GM18907 (cell line): ENCODE measurements around the gene NUP188.

Experiments
- ATAC-seq: cut with Tn5 transposase; IDR thresholded peaks from one replicate; pipeline ENCODE4 v1.9.1; 2021; ENCODE audit warnings: mild to moderate bottlenecking, moderate library complexity; ENCODE audit not compliant: unreplicated experiment

NUP188 gene, protein sequence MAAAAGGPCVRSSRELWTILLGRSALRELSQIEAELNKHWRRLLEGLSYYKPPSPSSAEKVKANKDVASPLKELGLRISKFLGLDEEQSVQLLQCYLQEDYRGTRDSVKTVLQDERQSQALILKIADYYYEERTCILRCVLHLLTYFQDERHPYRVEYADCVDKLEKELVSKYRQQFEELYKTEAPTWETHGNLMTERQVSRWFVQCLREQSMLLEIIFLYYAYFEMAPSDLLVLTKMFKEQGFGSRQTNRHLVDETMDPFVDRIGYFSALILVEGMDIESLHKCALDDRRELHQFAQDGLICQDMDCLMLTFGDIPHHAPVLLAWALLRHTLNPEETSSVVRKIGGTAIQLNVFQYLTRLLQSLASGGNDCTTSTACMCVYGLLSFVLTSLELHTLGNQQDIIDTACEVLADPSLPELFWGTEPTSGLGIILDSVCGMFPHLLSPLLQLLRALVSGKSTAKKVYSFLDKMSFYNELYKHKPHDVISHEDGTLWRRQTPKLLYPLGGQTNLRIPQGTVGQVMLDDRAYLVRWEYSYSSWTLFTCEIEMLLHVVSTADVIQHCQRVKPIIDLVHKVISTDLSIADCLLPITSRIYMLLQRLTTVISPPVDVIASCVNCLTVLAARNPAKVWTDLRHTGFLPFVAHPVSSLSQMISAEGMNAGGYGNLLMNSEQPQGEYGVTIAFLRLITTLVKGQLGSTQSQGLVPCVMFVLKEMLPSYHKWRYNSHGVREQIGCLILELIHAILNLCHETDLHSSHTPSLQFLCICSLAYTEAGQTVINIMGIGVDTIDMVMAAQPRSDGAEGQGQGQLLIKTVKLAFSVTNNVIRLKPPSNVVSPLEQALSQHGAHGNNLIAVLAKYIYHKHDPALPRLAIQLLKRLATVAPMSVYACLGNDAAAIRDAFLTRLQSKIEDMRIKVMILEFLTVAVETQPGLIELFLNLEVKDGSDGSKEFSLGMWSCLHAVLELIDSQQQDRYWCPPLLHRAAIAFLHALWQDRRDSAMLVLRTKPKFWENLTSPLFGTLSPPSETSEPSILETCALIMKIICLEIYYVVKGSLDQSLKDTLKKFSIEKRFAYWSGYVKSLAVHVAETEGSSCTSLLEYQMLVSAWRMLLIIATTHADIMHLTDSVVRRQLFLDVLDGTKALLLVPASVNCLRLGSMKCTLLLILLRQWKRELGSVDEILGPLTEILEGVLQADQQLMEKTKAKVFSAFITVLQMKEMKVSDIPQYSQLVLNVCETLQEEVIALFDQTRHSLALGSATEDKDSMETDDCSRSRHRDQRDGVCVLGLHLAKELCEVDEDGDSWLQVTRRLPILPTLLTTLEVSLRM (N-terminal part only)

DNA sequence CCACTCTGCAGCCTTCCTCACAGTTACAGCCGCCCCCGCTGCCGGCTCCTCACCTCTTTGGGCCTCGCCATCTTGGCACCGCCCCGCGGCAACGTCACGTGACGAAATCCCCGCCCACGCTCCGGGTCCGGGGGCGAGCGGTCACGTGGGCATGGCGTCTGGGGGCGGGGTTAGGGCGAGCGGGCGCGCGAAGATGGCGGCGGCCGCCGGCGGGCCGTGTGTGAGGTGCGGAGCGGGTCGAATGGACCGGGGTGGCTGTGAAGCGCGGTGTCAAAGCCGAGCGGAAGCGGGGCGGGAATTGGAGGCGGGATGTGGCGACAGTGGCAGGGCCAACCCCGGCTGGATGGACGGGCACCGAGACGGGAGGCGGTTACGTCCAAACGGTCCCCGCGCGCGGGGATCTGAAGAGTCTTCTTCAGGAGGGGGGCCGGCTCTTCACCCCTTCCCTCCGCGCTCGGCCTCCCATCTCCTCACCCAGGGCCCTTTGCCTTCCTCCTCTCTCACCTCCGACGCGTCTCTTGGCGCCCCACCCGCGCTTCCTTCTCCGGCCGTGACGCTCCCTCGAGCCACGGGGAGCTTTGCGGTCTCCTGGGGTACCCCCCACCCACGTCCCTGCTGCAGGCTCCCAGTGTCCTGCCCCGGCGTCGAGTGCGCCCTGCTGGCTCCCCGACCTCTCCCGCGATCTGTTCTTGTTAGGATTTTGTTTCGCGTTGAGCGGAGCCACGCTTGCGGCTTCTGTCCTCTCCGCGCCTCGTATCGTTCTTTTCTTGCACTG is at the start of gene NUP188, which contains the start of gene DOLK:
Gene NUP188, plus strand, starts transcription at position 173 of the 775 bp plus-strand sequence. Its CDS starts 21 bp downstream, at position 194.
Gene DOLK, minus strand, starts transcription at position 77 of the 775 bp plus-strand sequence. CDS start 300 bp downstream, outside the sequence.
- peak; percentile 79 for ATAC-seq

DNA sequence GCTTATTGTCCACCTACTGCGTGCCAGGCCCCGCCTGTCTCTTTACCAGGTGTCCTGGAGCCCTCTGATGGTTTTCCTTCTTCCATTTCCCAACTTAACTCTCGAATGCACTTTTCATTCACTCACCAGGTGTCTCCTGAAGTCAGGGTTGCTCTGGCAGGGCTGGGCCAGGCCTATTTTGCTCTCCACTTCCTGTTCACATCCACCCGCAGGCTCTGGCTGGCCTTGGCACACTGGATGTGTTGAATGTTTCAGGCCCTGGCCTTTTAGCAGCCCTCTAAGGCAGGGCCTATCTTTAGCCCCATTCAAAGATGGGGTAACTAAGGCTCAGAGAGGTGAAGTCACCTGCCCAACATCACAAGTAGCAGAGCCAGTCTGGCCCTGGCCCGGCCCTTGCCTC is 49.1 kb upstream of the NUP188 start:
- ATAC-seq = no peak

DNA sequence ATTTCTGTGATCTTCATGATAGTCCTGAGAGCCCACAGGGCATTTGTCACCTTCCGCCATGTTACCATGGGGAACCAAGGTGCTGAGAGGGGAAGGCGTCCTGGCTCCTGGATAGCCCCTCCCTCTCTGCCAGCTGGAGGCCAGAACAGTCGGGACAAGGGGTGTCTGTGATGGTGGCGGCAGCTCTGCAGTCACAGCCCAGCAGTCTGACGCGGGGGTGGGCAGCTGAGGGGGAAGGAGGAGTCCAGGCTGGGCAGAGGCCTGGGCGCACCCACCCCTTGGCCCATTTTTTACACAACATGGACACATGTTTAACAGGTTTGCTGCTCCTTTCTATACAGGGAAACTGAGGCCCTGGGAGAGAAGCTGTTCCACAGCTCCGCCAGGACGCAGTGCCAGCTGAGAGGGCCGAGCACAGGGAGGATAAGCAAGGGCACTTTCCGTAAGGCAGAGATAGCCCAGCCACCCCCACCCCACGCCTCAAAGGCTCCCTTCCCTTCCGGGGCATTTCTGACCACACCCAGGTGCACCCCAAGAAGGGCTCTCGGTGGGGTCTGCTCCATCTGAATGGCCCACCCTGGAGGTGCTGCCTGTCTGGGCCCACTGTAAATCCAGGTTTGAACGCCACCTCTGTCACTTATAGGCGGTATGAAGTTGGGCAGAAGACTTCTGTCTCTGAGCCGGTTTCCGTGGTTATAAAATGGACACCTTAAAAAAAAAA is 48.5 kb upstream of the NUP188 start:
- no peak for ATAC-seq

DNA sequence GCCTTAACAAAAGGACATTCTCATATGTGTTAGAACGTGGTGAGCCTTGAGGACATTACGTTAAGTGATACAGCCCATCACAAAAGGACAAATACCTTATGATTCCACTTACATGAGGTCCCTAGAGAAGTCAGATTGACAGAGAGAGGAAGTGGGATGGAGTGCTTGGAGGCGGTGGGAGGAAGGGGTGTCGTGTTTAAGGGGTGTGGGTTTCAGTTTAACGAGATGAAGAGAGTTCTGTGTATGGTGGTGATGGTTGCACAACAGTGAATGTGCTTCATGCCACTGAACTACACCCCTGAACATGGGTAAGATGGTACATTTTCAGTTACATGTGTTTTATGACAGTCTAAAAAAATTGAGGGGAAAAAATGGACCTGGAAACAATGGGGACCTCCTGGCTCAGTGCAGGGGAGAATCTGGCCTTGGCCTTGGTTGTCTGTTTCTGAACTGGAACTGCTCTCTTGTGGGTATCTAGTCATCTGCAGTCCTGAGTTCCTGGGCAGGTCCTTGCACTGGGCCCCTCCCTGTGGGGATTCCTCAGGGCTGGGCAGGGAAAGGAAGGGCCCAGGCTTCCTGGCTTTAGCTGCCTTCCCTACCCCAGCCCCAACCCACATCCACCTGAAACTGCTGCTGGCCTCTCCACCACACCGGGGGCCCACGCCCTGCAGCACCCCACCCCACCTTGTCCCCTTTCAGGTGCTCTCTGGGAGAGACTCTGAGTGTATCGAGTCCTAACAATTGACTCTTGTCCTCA is 47.8 kb upstream of the NUP188 start:
- no peak for ATAC-seq

DNA sequence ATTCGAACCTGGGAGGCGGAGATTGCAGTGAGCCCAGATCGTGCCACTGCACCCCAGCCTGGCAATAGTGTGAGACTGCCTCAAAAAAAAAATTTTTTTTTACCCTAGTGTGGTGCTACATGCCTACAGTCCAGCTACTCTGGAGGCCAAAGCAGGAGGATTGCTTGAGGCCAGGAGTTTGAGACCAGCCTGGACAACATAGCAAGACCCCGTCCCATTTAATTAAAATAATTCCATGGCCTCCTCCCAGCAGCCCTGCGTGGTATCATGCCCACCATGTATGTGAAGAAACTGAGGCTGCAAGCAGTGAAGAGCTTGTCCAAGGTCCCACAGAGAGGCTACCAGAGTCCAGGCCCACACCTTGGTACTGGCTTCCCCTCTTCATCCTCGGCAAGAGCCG is 46.1 kb upstream of the NUP188 start:
- no peak for ATAC-seq

DNA sequence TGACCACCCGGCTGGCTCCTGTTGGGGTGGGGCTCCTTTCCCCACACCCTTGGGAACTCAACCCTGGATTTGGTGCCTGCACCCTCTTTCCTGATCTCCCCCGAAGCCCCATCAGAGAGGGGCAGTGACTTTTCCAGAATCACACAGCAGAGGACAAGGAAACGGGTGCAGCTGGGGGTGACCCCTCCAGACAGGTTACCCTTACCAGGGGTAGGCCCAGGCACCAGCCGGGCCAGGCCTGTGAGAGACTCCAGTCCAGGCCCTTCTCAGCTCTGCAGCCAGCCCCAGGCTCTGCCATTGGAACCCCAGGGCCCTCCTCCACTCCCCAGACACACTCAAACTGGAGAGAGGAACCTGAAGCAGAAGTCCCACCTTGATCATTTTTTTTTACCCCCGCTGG is 45.7 kb upstream of the NUP188 start:
- ATAC-seq = peak; percentile 15

DNA sequence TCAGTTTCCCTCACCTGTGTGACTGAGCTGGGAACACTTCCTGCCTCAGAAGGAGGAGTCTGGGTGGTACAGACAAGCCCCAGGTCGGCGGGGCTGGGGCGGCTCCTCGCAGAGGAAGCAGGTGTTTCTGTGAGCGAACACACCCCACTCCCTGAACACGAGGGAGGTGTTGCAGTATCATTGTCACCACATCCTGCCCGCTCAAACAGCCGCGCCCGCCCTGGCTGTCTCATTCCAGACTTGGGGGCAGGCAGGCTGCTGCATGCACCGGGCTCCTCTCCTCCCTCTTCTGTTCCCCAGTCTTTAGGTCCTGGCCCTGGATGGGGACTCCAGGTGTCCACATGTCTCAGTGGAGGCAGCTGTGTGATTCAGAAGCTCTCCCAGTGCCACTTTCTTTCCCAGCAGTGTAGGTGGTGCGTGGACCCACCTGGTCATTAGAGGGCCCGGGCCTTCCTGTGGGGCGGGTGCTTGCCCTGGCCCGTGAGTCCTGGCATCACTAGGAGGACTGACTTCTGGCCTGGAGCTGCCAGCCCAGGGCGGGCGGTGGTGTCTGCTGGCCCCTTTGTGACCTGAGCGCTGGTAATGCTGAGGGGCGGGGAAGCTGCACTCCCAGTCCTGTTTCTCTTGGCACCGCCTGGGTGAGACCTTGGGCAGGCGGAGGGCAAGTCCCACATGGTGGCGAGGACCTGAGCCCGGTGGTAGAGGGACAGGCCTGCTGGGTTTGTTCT is 45.0 kb upstream of the NUP188 start:
- peak; percentile 74 for ATAC-seq

DNA sequence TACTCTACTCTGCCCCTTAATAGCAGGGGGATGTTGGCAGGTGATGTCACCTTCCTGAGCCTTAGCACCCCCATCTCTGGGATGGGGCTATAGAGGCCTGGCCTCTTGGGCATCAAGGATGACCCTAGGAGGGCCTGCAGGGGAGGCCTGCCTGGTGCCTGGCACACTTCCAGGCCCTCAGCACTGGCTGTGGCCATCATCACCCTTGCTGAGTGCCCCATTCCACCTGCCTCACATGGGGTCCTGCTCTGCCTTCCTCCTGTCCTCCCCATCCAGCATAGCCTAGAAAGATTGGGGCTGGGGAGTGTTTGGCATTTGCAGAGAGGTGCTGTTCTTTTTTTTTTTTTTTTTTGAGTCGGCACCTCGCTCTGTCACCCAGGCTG is 44.4 kb upstream of the NUP188 start:
- no peak for ATAC-seq

DNA sequence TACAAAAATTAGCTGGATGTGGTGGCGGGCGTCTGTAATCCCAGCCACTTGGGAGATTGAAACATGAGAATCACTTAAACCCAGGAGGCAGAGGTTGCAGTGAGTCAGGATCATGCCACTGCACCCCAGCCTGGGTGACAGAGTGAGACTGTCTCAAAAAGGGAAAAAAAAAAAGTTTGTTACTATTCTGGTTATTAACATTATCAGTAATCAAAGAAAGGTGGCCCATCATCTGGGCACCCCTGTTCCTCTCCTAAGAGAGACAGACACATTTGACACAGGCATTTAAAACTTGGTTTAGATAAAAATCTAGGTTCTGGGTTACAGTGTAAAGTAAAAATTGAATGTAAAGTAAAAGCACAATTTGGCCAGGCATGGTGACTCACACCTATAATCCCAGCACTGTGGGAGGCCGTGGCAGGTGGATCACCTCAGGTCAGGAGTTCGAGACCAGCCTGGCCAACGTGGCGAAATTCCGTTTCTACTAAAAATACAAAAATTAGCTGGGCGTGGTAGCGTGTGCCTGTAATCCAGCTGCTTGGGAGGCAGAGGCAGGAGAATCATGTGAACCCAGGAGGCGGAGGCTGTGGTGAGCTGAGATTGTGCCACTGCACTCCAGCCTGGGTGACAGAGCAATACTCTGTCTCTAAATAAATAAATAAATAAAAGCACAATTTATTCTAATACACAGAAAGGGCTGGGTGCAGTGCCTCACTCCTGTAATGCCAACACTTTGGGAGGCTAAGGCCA is 43.5 kb upstream of the NUP188 start:
- ATAC-seq = no peak

DNA sequence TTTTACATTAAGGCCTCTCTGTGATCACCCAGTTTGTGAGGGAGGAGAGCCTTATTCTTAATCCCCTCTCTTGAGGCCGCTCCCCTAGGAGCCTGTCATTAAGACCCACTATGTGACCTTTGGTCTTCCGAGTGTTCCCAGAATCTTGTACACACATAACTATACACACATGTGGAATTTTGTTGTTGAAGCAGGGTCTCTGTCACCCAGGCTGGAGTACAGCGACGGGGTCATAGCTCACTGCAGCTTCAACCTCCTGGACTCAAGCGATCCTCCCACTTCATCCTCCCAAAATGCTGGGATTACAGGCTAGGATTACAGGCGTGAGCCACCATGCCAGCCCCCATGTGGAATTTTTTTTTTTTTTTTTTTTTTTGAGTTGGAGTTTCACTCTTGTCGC is 41.5 kb upstream of the NUP188 start:
- ATAC-seq = no peak

DNA sequence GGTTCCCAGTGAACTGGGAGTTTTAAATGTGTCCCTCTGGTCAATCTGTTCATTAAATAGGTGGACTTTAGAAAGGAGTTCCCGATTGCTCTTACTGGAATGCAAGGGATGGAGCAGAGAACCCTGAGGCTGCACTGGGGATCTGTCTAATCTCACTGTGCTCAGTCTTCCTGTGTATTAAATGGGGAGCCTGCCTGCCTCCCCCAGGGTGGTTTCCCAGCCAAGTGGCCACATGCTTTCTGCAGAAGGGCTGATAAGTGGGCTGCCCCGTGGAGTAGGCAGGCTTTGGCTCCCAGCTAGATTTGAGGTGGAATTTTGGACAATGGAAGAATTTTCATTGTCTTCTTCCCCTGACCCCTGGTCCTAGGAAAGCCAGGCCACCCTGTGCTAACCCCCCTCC is 40.8 kb upstream of the NUP188 start:
- no peak for ATAC-seq

DNA sequence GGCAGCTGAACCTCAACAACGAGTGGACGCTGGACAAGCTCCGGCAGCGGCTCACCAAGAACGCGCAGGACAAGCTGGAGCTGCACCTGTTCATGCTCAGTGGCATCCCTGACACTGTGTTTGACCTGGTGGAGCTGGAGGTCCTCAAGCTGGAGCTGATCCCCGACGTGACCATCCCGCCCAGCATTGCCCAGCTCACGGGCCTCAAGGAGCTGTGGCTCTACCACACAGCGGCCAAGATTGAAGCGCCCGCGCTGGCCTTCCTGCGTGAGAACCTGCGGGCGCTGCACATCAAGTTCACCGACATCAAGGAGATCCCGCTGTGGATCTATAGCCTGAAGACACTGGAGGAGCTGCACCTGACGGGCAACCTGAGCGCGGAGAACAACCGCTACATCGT is 39.1 kb upstream of the NUP188 start:
- ATAC-seq = no peak

DNA sequence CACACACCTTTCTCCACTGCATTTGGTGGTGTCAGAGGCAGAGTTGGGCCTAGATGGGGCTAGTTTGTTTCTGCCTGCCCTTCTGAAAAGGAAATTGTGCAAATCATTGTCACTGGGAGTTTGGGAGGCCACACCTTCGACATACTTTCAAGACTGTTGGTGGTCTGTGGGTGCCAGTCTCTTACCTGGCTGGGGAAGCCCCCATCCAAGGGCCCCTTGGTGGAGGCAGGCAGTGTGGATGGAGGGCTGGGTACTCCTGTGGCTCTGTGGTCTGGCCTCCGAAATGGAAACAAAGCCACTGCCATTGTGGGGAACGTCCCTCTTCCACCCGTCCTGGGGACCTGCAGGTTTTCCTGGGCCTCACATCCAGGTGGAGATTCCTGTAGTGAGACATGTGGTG is 37.6 kb upstream of the NUP188 start:
- no peak for ATAC-seq

DNA sequence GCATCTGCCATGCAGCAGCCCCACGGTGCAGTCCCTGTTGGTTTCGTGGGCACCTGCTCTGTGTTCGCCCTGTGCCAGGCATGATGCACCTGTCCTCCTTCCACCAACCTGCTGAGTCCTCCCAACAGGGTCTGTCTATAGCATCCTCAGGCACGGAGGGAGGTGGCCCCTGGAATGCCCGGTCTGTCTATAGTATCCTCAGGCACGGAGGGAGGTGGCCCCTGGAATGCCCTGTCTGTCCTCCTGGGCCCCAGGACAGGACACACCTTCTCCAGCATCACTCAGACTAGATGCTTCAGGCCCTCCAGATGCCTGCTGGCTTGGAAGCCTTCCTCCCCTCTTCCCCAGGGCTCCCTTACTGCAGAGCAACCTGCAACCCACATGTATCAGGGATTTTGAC is 36.6 kb upstream of the NUP188 start:
- ATAC-seq = no peak

DNA sequence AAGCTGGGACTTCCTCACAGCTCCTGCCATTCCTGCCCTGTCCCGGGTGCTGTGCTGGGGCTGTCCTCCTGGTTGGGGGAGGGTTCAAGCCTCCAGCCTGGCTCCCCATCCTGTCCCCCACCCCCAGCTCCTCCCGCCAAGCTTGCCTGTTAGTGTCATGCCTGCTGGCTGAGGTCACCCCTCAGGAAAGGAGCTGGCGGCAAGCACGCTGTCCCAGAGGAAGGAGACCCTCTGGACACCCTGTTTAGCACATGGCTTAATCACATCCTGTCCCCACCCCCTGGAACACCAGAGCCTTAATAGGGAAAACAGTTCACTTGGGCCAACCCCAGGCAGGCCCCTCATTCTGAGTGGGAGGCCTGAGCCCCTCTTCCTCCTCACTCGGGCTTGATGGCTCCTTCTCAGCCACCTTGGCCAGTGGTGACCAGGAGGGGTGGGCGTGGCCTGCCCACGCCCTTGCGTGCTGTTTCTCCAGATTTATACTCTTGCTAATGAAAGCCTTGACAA is 35.9 kb upstream of the NUP188 start:
- ATAC-seq = no peak

DNA sequence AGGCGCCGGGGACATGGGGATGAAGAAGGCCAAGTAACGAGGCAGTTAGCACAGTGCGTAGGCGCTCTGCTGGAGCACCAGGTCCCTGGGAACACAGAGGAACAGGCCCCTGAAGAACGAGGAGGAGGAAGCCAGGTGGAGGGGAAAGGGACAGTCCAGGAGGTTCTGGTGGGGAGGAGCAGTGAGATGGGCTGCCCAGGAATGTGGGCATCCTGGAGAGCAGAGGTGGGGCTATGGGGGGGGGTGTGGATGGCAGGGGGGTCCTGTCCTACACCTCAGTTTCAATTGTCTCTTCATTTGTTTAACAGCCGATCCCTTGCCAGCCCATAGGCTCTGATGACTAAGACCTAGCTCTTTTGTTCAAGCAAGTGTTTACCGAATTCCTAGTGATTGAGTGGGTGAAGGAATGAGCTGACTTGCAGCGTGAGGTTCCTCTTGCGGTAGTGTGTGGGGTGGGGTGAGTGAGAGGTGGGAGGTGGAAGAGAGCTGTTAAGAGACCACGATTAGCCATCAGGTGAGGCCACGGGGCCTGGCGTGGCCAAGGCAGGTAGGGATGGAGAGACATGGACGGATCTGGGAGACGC is 35.1 kb upstream of the NUP188 start:
- no peak for ATAC-seq
